GM18498 (cell line): ENCODE measurements around the gene SIGLEC5.
A peak's percentile ranks its signal among the peaks of the same experiment; 100 is the strongest.

Source experiments
- ATAC-seq: cut with Tn5 transposase; IDR thresholded peaks from one replicate; pipeline ENCODE4 v1.9.1; 2021; ENCODE audit warnings: mild to moderate bottlenecking, moderate library complexity; ENCODE audit not compliant: unreplicated experiment

Gene SIGLEC5

GRCh38 chr19:51590441-51590840, 39.8 kb downstream of the SIGLEC5 start:
- ATAC-seq = no peak

GRCh38 chr19:51589511-51589910, 40.7 kb downstream of the SIGLEC5 start:
- no peak for ATAC-seq

GRCh38 chr19:51587264-51588191, 42.7 kb downstream of the SIGLEC5 start:
- ATAC-seq = no peak

- no peak for ATAC-seq
Observed at GRCh38 chr19:51586799-51587198, 43.4 kb downstream of the SIGLEC5 start.

- ATAC-seq = no peak
Observed at GRCh38 chr19:51586103-51586728, 44.0 kb downstream of the SIGLEC5 start.

GRCh38 chr19:51576850-51577249, 53.4 kb downstream of the SIGLEC5 start:
- ATAC-seq = no peak

GRCh38 chr19:51573331-51573730, 56.9 kb downstream of the SIGLEC5 start:
- no peak for ATAC-seq

GRCh38 chr19:51572908-51573307, 57.3 kb downstream of the SIGLEC5 start:
- ATAC-seq = no peak

- no peak for ATAC-seq
Observed at GRCh38 chr19:51572410-51572809, 57.8 kb downstream of the SIGLEC5 start.

GRCh38 chr19:51571599-51571998, 58.6 kb downstream of the SIGLEC5 start:
- no peak for ATAC-seq

GRCh38 chr19:51570962-51571575, 59.1 kb downstream of the SIGLEC5 start, which contains the start of gene ZNF175:
Gene ZNF175 (plus strand): TSS chr19:51571283. CDS start chr19:51573330, 2,047 bp downstream.
- peak; percentile 85 for ATAC-seq

- no peak for ATAC-seq
Observed at GRCh38 chr19:51568456-51568855, 61.7 kb downstream of the SIGLEC5 start.

- no peak for ATAC-seq
Observed at GRCh38 chr19:51567583-51567982, 62.6 kb downstream of the SIGLEC5 start.

- no peak for ATAC-seq
Observed at GRCh38 chr19:51566489-51567100, 63.6 kb downstream of the SIGLEC5 start.

- no peak for ATAC-seq
Observed at GRCh38 chr19:51565583-51565982, 64.6 kb downstream of the SIGLEC5 start.

- ATAC-seq = no peak
Observed at GRCh38 chr19:51564791-51565190, 65.4 kb downstream of the SIGLEC5 start.
